ENCODE measurements around the gene ARMC12.

Gene ARMC12

GRCh38 chr6:35716798-35717197, 20.0 kb upstream of the ARMC12 start:
- no peak for TF ChIP-seq POLR2AphosphoS5 (IDR thresholded peaks at IDR 0.05; ENCODE audit: borderline replicate concordance, low read depth, low read length)
- H3K4me3 ChIP-seq, result no peak overlapping the region
- H3K9me3 ChIP-seq (ENCODE audit: low read depth, low read length), result no peaks in the 10 kb centered on the region
- no peak overlapping the region for H3K27ac ChIP-seq
- no peaks in the 10 kb centered on the region for H3K36me3 ChIP-seq (ENCODE audit: insufficient read depth, low read length)
- DNase-seq (ENCODE audit: low read depth, low spot score), result no peak
- H3K9ac ChIP-seq (ENCODE audit: insufficient read length), result no peak overlapping the region

DNA sequence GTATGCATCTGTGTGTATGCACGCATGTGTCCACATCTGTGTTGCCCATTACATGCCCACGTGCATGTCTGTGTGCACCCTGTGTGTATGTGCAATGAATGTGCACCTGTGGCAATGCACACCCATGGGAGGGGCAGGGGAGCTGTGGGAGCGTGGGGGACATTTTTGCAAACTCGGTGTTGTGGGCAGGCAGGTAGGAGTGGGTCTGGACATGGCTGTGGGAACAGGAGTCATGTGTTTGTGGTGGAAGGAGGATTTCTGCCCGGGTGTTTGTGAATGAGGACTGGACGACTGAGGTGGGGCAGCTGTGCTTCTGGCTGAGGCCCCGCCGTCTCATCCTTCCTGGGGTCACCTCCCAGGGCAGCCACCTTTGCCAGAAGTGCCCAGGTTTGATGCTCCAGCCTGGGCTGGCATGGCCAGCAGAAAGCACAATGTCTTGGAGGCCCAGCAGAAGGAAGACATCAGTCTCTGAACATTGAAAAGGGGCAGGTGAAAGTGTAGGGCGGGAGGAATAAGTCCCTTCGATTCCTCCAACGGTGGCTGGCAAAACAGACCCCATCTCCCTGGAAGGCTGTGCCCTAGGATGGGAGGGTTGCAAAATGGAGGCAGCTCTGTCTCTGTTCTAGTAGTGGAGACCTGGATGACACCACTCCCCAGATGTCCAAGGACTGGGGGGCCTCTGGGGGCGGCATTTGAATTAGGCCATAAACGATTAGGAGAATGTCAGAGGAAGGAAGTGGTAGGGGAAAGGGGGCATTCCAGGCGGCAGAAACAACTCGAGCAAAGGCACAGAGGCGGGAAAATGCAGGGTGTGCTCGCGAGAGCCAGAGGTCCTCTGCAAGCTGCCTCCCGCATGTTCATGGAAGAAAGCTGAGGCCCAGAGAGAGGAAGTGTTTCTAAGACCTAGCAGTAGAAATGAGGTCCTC, 19.1 kb upstream of the ARMC12 start:
- TF ChIP-seq EZH2 (IDR thresholded peaks at IDR 0.05) (no peak), POLR2AphosphoS5 (IDR thresholded peaks at IDR 0.05; ENCODE audit: borderline replicate concordance, low read depth, low read length) (no peak), FOXP2 (optimal IDR thresholded peaks at IDR 0.05; ENCODE audit: control extremely low read depth, extremely low read length, insufficient read depth) (no peak)
- Histone ChIP-seq H3K4me3 (no peak overlapping the region), H3K9me3 (ENCODE audit: low read depth, low read length) (no peaks in the 10 kb centered on the region), H3K9ac (ENCODE audit: insufficient read length) (peak overlapping the region; percentile 5), H3K27ac (peak overlapping the region; percentile 93; the same call in 1 of the 2 replicates), H3K36me3 (ENCODE audit: insufficient read depth, low read length) (no peaks in the 10 kb centered on the region)
- no peak for DNase-seq (ENCODE audit: low read depth, low spot score)

DNA sequence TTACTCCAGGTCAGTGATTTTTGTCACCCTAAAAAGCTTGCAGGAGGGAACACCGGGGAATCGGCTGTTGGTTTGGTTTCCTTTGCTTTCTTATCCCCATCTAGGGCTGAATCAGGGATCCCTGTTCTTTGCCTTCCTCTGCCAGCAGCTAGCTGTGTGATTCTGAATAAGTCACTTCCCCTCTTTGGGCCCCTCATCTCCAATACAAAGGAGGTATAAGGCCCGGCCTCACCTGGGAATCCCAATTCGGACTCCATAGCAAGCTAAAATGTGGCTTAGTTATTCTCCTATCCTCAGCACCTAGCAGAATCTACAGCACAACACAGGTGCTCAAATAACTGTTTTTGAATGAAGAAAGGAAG, 18.5 kb upstream of the ARMC12 start:
- H3K27ac ChIP-seq, result peak overlapping the region; percentile 93
- peak overlapping the region; percentile 5 for H3K9ac ChIP-seq (ENCODE audit: insufficient read length)
- no peaks in the 10 kb centered on the region for H3K9me3 ChIP-seq (ENCODE audit: low read depth, low read length)
- H3K4me3 ChIP-seq, result peak overlapping the region; percentile 69; the same call in 1 of the 2 replicates
- H3K36me3 ChIP-seq (ENCODE audit: insufficient read depth, low read length), result no peaks in the 10 kb centered on the region
- no peak for TF ChIP-seq EZH2 (IDR thresholded peaks at IDR 0.05)
- TF ChIP-seq FOXP2 (optimal IDR thresholded peaks at IDR 0.05; ENCODE audit: control extremely low read depth, extremely low read length, insufficient read depth), result no peak
- no peak for TF ChIP-seq POLR2AphosphoS5 (IDR thresholded peaks at IDR 0.05; ENCODE audit: borderline replicate concordance, low read depth, low read length)
- no peak for DNase-seq (ENCODE audit: low read depth, low spot score)

- peak overlapping the region; percentile 93 for H3K27ac ChIP-seq
- DNase-seq (ENCODE audit: low read depth, low spot score), result no peak
- no peak overlapping the region for H3K9ac ChIP-seq (ENCODE audit: insufficient read length)
- TF ChIP-seq FOXP2 (optimal IDR thresholded peaks at IDR 0.05; ENCODE audit: control extremely low read depth, extremely low read length, insufficient read depth) (no peak), EZH2 (IDR thresholded peaks at IDR 0.05) (no peak), POLR2AphosphoS5 (IDR thresholded peaks at IDR 0.05; ENCODE audit: borderline replicate concordance, low read depth, low read length) (no peak)
- no peaks in the 10 kb centered on the region for H3K36me3 ChIP-seq (ENCODE audit: insufficient read depth, low read length)
- no peaks in the 10 kb centered on the region for H3K9me3 ChIP-seq (ENCODE audit: low read depth, low read length)
- H3K4me3 ChIP-seq, result peak overlapping the region; percentile 69
Observed at GRCh38 chr6:35718911-35719381, 17.9 kb upstream of the ARMC12 start.

GRCh38 chr6:35719404-35719829, 17.4 kb upstream of the ARMC12 start:
- peak overlapping the region; percentile 93 for H3K27ac ChIP-seq
- no peaks in the 10 kb centered on the region for H3K9me3 ChIP-seq (ENCODE audit: low read depth, low read length)
- H3K9ac ChIP-seq (ENCODE audit: insufficient read length), result no peak overlapping the region
- no peak; the same call in 1 of the 2 replicates for TF ChIP-seq POLR2AphosphoS5 (IDR thresholded peaks at IDR 0.05; ENCODE audit: borderline replicate concordance, low read depth, low read length)
- no peak for TF ChIP-seq FOXP2 (optimal IDR thresholded peaks at IDR 0.05; ENCODE audit: control extremely low read depth, extremely low read length, insufficient read depth)
- no peak for TF ChIP-seq EZH2 (IDR thresholded peaks at IDR 0.05)
- DNase-seq (ENCODE audit: low read depth, low spot score), result no peak
- H3K36me3 ChIP-seq (ENCODE audit: insufficient read depth, low read length), result no peaks in the 10 kb centered on the region
- peak overlapping the region; percentile 69 for H3K4me3 ChIP-seq

- no peak overlapping the region for H3K9ac ChIP-seq (ENCODE audit: insufficient read length)
- no peak for DNase-seq (ENCODE audit: low read depth, low spot score)
- H3K9me3 ChIP-seq (ENCODE audit: low read depth, low read length), result no peaks in the 10 kb centered on the region
- H3K4me3 ChIP-seq, result peak overlapping the region; percentile 69
- TF ChIP-seq FOXP2 (optimal IDR thresholded peaks at IDR 0.05; ENCODE audit: control extremely low read depth, extremely low read length, insufficient read depth) (peak; percentile 71), EZH2 (IDR thresholded peaks at IDR 0.05) (no peak), POLR2AphosphoS5 (IDR thresholded peaks at IDR 0.05; ENCODE audit: borderline replicate concordance, low read depth, low read length) (0 out of 2 replicates have a peak, but pooled peaks have one; percentile 12)
- H3K36me3 ChIP-seq (ENCODE audit: insufficient read depth, low read length), result no peaks in the 10 kb centered on the region
- H3K27ac ChIP-seq, result peak overlapping the region; percentile 93
Observed at GRCh38 chr6:35719830-35720733, 16.8 kb upstream of the ARMC12 start.

DNA sequence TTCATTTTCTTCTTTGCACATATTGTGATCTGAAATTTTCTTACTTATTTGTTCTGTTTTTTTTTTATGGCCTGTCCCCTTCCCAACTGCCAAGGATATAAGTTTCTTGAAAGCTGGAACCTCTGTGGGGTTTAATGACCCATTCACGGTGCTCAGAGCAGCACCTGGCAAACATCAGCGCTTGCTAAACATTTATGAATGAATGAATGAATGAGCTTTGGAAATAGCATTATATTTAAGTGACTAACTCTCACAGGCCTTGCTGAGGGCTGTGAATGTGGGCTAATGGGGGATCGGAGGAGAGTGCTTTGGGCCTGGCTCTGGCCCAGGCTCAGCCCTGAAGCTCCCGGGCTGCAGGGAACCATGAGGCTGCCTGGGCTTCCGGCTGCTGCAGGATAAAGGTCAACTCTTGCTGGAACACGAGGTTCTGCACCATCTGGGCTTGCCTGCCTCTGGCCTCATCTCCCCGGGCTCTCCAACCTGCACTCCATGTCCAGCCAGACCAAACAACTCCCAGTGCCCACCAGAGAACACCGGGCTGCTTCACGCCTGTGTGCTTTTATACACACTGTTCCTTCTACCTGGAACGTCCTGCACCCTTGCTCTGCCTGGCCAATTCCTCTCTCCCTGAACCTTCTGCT, 14.6 kb upstream of the ARMC12 start:
- no peak overlapping the region for H3K9ac ChIP-seq (ENCODE audit: insufficient read length)
- no peaks in the 10 kb centered on the region for H3K9me3 ChIP-seq (ENCODE audit: low read depth, low read length)
- no peak for DNase-seq (ENCODE audit: low read depth, low spot score)
- H3K27ac ChIP-seq, result no peak overlapping the region
- TF ChIP-seq POLR2AphosphoS5 (IDR thresholded peaks at IDR 0.05; ENCODE audit: borderline replicate concordance, low read depth, low read length) (no peak), EZH2 (IDR thresholded peaks at IDR 0.05) (no peak), FOXP2 (optimal IDR thresholded peaks at IDR 0.05; ENCODE audit: control extremely low read depth, extremely low read length, insufficient read depth) (no peak)
- no peak overlapping the region for H3K4me3 ChIP-seq
- no peaks in the 10 kb centered on the region for H3K36me3 ChIP-seq (ENCODE audit: insufficient read depth, low read length)

Measured in SK-N-MC (cell line).